HG03159 (cell line): ENCODE data around the gene SLC38A7.
"Not testable (repeated sequence)": the region's sequence is repeated elsewhere in the genome, so short reads cannot be mapped to it uniquely, and the experiment has no call there.

ENCODE experiments used
- ATAC-seq: cut with Tn5 transposase; IDR thresholded peaks from one replicate; pipeline ENCODE4 v1.9.1; 2021; ENCODE audit warnings: mild to moderate bottlenecking, moderate library complexity; ENCODE audit not compliant: unreplicated experiment

The SLC38A7 gene

DNA sequence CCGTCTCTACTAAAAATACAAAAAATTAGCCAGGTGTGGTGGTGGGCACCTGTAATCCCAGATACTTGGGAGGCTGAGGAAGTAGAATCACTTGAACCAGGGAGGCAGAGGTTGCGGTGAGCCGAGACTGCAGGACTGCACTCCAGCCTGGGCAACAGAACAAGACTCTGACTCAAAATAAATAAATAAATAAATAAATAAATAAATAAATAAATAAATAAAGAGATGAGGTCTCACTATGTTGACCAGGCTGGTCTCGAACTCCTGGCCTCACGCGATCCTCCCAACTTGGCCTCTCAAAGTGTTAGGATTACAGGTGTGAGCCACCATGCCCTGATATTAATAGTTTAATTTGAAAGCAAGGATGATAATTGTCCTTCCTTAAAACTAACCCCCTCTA is 47.5 kb downstream of the SLC38A7 start:
- ATAC-seq, result not testable (repeated sequence)

DNA sequence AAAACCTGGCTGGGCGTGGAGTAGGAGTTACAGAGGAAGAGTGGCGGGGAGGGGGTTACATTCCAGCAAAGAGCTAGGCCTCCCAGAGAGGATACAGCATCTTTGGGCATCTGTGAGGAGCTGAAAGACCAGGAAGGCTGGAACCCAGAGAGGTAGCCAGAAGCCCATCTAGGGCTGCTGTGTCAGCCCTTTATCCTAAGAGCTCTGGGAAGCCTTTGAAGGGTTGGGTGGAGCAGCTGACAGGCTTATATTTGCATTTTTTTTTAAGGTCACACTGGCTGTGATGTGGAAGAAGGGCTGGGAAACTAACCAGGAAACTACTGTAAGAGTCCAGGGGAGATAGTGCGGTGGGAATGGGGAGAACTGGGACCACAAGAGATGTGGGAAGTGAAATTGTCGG is 48.1 kb downstream of the SLC38A7 start:
- no peak for ATAC-seq

DNA sequence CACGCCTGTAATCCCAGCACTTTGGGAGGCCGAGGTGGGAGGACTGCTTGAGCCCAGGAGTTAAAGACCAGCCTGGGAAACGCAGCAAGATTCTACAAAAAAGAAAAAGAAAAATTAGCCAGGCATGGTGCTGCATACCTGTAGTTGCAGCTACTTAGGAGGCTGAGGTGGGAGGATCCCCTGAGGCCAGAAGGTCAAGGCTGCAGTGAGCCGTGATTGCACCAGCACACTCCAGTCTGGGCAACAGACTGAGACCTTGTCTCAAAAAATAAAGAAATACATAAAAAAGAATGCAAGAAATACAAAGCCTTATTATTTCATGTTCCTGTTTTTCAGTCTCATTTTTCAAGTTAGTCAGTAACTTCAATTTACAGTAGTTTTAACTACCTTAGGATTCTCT is 49.1 kb downstream of the SLC38A7 start:
- no peak for ATAC-seq

DNA sequence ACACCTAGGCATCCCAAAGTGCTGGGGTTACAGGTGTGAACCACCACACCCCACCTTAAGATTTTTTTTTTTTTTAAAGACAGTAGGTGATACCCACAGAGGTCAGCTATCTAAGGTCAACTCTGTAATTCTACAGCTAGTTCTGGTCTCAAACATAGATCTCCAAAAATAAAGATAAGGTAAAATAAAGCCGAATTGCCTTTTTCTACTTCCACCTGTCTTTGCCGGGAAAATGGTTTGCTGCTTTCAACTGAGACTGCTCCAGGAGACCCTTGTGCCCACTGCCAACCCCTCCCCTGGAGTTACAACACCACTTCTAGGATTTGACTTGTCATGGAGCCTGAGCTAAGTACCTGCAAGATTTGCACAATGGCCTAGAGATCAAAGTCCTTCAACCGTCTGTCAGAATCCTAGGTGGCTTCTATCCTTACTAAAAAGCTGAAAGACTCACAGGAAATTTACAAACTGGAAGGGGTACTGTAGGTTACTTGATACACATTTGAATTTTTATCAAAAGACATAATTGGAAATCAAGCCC is 50.2 kb downstream of the SLC38A7 start:
- ATAC-seq, result no peak

DNA sequence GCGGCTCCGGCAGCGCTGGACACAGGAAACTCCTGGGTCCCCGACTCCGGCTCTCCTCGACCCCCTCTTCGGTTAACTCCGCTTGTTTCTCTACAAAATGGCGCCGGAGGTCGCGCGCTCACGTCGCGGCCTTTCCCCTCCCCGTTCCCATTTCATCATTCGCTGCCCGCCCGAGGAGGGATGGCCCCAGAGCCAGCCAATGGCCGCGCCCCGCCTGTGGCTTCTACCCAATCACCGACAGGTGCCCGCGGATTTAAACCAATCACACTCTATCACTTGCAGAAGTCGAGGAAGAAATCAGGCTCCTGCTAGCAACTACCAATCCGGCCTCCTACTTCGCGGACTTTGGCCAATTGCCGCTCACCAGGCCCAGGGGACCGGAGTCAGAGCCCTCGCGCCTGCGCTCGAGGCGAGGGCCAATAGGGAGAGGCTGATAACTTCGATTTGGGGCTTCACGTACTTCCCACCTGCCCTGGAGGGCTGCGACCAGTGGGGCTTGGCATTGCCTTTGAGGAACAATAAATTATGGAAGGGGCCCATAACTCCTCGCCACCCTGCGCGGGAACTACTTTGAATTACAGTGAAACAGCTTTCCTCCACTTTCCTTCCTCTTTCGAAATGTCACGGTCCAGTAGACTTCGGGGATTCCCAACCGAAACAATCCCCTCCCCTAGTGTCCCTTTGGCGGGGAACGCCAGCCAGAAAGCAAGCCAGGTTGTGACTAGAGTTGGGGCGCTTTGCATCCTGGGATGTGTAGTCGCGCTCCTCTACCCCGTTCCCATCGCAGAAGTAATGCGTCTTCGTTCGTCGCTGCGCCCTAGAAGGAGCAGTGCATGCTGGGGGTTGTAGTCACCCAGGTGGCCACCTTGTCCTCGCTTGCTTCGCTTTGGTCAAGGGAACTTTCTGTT is 54.6 kb downstream of the SLC38A7 start, which contains the start of gene CNOT1:
Gene CNOT1 (minus strand): TSS at position 94 of the 908 bp plus-strand sequence. CDS start 30,489 bp downstream, outside the sequence.
- ATAC-seq, result peak; percentile 86

DNA sequence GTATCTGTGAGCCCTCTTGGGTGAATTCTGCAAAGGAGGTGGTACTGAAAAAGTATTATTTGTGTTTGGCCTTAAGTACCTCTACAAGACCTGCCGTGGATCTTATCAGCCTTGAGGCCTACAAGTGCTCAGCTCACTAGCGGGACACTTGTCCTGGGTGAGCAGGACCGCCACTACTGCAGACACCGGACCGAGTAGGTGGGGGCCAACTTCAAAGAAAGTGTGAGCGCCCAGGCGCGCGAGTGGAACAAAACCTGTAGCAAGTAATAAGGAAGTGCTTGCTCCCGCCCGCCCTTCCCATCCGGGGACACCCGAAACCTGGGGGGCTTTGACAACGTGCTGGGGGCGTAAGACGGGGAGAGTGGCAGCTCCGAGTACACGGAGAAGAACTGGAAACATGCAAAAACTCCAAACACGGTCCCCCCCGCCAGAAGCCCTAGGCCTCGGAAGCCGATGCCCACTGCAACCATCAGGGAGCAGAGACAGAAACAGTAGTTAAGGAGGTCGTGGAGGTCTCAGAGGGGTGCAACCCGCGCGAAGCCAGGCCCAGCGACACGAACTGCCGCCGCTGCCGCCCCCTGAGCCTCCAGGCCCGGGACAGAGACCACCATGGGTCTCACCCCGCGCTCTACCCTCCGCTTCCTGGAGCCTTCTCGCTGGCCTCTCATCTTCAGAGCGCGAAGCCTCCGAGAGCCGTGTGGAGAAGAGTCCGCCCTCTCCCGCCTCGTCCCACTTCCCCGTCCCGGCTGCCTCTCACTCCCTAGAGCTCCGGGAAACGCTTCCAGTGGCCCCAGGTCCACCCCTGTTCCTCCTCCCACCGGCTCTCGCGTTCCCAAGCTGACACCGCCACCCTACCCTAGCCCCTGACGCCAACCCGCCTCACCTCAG is 55.5 kb downstream of the SLC38A7 start:
- ATAC-seq, result peak; percentile 0

DNA sequence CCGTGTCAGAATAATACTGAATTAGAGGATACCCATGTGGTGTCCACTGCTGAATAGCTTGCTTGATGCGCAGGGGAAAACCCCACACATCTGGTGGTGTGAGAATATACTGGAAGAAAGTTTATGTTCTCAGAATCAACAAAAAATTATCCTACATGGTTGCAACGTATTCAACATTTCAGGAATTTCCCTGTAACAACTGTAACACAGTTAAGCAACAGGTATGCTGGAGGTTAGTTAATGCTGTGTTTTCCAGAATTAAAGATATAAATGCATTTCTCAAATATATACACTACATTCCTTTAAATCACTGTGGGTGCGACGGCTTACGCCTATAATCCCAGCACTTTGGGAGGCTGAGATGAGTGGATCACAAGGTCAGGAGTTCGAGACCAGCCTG is 60.4 kb downstream of the SLC38A7 start:
- ATAC-seq, result no peak

DNA sequence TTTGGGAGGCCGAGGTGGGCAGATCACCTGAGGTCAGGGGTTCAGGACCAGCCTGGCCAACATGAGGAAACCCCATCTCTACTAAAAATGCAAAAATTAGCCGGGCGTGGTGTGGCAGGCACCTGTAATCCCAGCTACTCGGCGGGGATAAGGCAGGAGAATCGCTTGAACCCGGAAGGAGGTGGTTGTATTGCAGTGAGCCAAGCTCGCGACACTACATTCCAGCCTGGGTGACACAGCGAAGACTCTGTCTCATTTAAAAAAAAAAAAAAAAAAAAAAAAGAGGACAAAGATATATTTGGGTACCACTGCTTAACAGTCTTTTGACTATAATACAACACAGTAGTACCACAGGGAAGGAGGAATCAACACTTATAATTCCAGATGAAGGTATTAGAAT is 64.2 kb downstream of the SLC38A7 start:
- no peak for ATAC-seq

DNA sequence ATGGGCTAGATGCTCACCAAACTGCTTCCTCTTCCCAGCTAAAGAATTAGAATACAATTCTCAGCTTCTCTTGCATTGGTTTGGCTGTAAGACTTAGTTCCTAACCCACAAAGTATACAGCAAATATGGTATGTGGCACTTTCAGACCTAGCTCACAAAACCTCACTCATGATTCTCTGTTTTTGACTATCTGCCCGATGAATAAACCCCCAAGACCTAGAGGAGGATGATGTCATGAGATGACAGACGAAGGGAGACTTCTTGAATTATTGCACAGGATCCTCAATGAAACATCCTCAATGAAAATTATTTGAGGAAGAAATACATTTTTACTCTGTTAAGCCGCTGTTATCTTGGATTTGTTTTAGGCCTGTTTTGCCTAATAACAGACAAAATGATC is 69.3 kb downstream of the SLC38A7 start:
- no peak for ATAC-seq
